Measurements from ENCODE around the gene SNPH.

GRCh38 chr20:1287787-1288569 lies 21.9 kb downstream of the SNPH start:
- TF ChIP-seq SP2 (tag by site-specific recombination; IDR thresholded peaks at IDR 0.05) (no peak), ZNF707 (tag by site-specific recombination; IDR thresholded peaks at IDR 0.05) (no peak), YY1 (tag by site-specific recombination; IDR thresholded peaks at IDR 0.05) (no peak), CTCF (tag by site-specific recombination; IDR thresholded peaks at IDR 0.05) (no peak), ZNF580 (tag by site-specific recombination; IDR thresholded peaks at IDR 0.05) (no peak), ATF2 (tag by site-specific recombination; IDR thresholded peaks at IDR 0.05; ENCODE audit: low read depth) (no peak), ZSCAN30 (tag by site-specific recombination; IDR thresholded peaks at IDR 0.05) (no peak), ZNF624 (tag by site-specific recombination; IDR thresholded peaks at IDR 0.05) (no peak)
